Right kidney (tissue), 9 donors: ENCODE results near the gene PRPF38A.
"Not testable (repeated sequence)": the region's sequence is repeated elsewhere in the genome, so short reads cannot be mapped to it uniquely, and the experiment has no call there.

ENCODE experiments used
- DNase-seq: peaks from one replicate; pipeline ENCODE4 v3.0.0-alpha.2; 2016
- long read RNA-seq, 8 donors: transcript quantifications; one replicate each; lab custom pipeline, GENCODE V29; 2026

The PRPF38A gene
- long read RNA-seq, donor 1, full-length matches to known transcripts, result 18 of 24 reads
- long read RNA-seq, donor 1, partial matches to known transcripts, result 6 of 24 reads
- long read RNA-seq, donor 1, other reads (novel, unspliced or antisense), result 0 of 24 reads
- long read RNA-seq, donor 2, full-length matches to known transcripts, result 14 of 14 reads
- long read RNA-seq, donor 2, partial matches to known transcripts, result 0 of 14 reads
- long read RNA-seq, donor 2, other reads (novel, unspliced or antisense), result 0 of 14 reads
- long read RNA-seq, donor 3, full-length matches to known transcripts, result 11 of 45 reads
- long read RNA-seq, donor 3, partial matches to known transcripts, result 27 of 45 reads
- long read RNA-seq, donor 3, other reads (novel, unspliced or antisense), result 7 of 45 reads
- long read RNA-seq, donor 4, full-length matches to known transcripts, result 19 of 27 reads
- long read RNA-seq, donor 4, partial matches to known transcripts, result 8 of 27 reads
- long read RNA-seq, donor 4, other reads (novel, unspliced or antisense), result 0 of 27 reads
- long read RNA-seq, donor 5, full-length matches to known transcripts, result 22 of 45 reads
- long read RNA-seq, donor 5, partial matches to known transcripts, result 17 of 45 reads
- long read RNA-seq, donor 5, other reads (novel, unspliced or antisense), result 6 of 45 reads
- long read RNA-seq, donor 6, full-length matches to known transcripts, result 14 of 33 reads
- long read RNA-seq, donor 6, partial matches to known transcripts, result 19 of 33 reads
- long read RNA-seq, donor 6, other reads (novel, unspliced or antisense), result 0 of 33 reads
- long read RNA-seq, donor 7, full-length matches to known transcripts, result 18 of 29 reads
- long read RNA-seq, donor 7, partial matches to known transcripts, result 0 of 29 reads
- long read RNA-seq, donor 7, other reads (novel, unspliced or antisense), result 11 of 29 reads
- long read RNA-seq, donor 8, full-length matches to known transcripts, result 15 of 15 reads
- long read RNA-seq, donor 8, partial matches to known transcripts, result 0 of 15 reads
- long read RNA-seq, donor 8, other reads (novel, unspliced or antisense), result 0 of 15 reads

DNA sequence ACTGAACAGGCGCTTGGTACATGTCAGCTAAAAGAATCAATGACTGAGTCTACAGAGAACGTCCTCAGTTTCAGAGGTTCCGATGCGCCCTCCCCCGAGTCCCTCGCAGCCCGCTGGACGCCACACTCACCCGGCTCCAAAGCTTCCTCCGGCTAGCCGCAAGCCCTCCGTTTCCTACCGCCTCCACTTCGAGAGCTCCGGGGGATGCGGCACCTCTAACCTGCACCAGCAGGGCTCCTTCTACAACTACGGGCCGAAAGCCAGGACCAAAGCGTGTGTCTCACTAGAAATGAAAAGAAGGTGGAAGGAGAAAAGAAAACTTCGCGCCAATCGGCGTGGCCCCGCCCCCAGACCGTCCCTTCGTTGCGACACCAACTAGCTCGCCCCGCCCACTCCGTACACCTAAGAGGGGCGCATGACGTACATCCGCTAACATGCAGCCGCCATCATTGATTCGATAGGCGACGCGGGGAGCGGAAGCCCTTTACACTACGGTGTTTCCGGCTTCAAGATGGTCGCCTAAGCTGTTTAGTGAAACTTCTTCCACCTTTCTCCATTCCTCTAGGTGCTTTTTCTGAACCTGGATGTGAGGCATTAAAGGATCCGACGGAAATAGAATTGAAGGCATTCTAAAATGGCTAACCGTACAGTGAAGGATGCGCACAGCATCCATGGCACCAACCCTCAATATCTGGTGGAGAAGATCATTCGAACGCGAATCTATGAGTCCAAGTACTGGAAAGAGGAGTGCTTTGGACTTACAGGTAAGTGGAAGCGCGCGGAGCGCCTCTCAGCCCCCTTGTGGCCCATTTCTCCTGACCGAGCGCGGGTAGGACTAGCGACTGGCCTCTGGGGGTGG lies at the start of gene PRPF38A, which contains the start of gene ORC1:
Gene PRPF38A, plus strand, starts transcription at position 487 of the 859 bp plus-strand sequence. Its CDS starts 148 bp downstream, at position 635.
Gene ORC1, minus strand, starts transcription at position 308 of the 859 bp plus-strand sequence. CDS start 2,200 bp downstream, outside the sequence.
- DNase-seq, result peak; percentile 89

- no peak for DNase-seq
Observed at GRCh38 chr1:52355436-52355835, 49.0 kb upstream of the PRPF38A start.

- DNase-seq, result no peak
Observed at GRCh38 chr1:52355847-52356505, 48.4 kb upstream of the PRPF38A start.

- no peak for DNase-seq
Observed at GRCh38 chr1:52356818-52357355, 47.5 kb upstream of the PRPF38A start.

DNA sequence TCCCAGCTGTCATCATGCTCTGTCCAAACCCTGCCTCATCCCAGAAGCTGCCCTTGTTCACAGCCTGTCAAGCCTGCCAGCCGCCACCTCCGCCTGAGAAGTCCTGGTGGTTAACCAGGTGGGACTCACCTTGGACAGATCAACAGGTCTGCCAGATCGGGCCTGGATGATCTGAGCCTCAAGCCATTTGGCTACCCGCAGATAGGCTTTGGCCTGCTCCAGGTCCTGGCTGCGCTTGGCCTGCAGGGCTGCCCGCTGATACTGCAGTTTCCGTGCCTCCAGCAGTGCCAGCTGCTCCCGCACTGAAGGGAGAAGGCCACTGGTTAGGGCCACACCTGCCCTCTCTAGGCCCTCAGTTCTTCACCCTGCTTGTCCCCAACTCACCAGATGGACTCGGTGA lies 47.0 kb upstream of the PRPF38A start:
- DNase-seq, result no peak

- DNase-seq, result no peak
Observed at GRCh38 chr1:52358851-52359497, 45.4 kb upstream of the PRPF38A start.

DNA sequence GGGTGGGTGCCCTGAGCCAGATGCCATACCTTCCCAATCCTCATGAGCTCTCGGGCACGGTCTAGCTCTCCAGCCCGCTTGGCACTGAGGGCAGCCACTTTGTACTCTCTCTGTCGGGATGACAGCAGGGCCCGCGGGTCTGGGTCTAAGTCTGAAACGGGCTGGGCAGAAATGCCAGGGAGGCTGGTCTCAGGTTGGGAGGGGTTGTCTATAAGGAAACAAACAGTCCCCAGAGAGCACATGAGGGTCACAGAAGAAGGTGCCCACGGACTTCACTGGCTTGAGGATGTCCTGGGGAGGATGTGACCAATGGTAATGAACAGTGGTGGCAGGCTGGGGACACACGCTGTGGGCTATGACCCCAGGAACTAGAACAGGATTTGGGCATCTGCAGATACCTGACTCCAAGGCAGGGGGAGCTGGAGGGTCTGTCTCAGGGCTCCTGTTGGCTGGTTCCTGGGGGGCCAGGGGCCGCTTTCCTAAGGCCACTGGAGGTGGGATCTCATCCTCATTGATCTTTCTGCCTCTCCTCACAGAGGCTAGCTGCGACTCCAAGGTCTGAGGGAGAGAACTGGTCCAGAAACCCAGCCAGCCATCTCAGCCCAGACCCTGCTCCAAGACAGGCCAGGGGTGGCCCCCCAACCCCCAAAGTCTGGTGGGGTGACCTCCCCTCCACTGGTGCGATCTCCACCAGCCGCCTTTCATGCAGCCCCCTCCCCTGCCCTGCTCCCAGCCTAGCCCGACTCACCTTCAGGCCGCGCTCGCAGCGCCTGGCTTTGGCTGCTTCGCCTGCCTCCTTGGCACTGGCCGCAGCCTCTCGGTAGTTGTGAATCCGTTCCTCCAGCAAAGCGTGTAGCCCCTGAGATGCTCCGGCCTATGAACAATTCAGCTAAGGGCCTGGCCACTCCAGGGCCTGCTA lies 44.5 kb upstream of the PRPF38A start:
- no peak for DNase-seq

GRCh38 chr1:52360595-52360968 lies 43.8 kb upstream of the PRPF38A start:
- no peak for DNase-seq

GRCh38 chr1:52364235-52364839 lies 40.1 kb upstream of the PRPF38A start:
- no peak for DNase-seq

DNA sequence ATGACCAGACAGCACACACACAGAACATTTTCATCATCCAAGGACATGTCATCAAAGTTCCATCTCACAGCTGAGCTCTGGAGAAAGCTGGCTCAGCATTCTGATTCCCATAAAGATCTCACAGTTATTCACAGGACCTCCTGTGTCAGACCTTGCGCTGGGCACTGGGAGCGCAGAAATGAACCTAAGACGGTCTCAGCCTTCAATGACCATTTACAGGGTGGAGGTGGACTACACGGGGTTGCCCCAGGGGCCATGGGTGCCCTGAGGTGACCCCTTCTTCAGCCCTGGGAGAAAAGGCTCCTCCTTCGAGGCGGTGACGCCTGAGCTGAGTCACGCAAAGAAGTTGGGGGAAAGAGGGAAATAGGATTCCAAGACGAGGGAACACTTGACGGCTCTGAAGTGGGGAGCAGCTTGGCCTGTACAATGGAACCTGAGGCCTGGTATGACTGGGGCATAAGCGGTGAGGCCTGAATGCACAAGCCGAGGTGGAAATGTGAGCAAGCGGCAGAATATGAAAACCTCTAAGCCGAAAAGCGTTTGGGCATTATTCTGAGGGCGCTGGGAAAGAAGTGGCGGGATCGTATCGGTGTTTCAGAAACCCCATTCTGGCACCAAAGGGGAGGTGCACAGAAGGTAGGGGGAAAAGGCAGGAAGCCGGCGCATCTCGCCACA lies 39.2 kb upstream of the PRPF38A start:
- DNase-seq, result no peak

DNA sequence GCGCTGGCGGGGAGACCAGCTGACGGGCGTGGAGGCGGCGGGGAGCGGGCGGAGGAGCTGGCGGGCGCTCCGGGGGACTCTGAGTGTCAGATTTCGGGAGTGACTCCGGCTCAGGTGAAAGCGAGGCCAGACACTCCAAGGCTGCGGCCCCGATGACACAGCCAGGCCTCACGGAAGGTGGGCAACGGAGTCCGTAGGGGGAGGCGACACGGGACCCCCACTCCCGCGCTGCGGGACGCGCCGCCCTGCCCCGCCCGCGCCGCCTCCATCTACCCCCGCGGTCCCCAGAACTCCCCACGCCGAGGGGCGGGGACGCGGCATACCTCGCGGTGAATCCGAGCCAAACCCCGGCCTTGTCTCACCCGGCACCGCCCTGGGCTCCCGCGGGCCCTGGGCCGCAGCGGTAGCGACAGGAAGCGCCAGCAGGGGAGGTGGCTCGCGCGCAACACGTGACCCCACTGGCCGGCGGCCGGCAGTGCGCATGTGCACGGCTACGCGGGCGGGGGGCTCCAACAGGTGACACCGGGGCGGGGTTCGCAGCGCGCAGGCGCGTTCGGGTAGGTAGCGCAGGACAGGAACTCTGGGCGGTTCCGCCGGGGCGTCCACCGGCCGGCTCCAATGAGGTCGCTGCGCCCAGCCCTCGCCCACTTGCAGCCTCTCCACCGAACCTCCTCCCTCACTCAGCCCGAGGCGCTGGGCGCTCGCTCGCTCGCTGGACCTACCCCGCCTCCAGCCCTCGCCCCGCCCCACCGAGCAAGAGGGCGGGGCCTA lies 38.5 kb upstream of the PRPF38A start, which contains the start of gene CC2D1B:
Gene CC2D1B, minus strand, starts transcription at position 460 of the 771 bp plus-strand sequence. CDS start 1,585 bp downstream, outside the sequence.
- peak; percentile 97 for DNase-seq

DNA sequence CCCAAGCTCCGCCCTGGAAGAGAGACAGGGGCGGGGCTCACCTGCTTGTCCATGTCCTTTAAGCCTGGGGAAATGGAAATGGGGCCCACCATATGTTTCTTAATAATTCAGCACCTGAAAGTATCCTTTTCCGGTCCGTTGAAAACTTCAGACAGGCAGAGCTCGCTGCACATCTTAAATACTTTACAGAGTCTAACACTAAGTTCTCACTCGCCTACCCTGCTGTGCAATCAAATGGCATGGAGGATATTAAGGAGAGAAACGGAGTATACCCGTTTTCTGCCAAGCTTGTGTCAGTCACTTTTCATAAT lies 37.9 kb upstream of the PRPF38A start:
- no peak for DNase-seq

DNA sequence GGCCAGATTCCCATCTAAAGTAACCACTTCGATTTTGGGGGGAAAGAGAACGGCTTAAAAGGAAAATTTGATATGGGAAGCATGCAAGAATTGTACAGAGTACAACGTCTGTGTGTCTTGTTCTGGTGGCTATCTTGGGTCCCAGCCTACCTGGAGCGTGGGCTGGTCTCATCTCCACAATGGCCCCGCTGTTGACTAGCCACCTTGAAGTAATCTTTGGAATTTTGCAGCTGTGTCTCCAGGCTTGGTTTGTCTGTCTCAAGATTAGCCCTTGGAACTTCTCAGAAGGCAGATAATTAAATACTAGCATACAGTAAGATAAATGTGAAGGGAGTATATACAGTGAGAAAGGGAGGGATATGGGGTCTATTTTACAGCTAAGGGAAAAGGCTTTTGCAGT lies 37.1 kb upstream of the PRPF38A start:
- no peak for DNase-seq

GRCh38 chr1:52368383-52369172 lies 35.8 kb upstream of the PRPF38A start:
- DNase-seq, result peak; percentile 84

- not testable (repeated sequence) for DNase-seq
Observed at GRCh38 chr1:52369851-52370250, 34.6 kb upstream of the PRPF38A start.

GRCh38 chr1:52385376-52385775 lies 19.0 kb upstream of the PRPF38A start:
- no peak for DNase-seq

DNA sequence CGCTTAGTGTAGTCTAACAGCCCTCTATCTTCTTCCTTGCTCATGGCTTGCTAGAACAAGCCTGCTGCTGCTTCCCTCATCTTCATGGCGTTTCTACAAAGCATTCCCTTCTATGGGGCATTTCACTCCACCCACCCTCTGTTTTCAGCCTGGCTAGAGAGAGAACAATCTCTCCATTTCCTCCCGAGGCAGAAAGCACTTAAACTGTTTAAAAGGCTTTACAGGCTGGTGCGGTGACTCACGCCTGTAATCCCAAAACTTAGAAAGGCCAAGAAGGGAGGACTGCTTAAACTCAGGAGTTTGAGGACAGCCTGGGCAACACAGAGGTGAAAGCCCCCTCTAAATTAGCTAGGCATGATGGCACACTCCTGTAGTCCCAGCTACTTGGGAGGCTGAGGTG lies 17.9 kb upstream of the PRPF38A start:
- DNase-seq, result no peak
